Activated CD4-positive, alpha-beta T cell treated with anti-CD3 and anti-CD28 coated beads for 48 hours (primary cell): ENCODE data around the gene APOA5.
"Not testable (repeated sequence)": the region's sequence is repeated elsewhere in the genome, so short reads cannot be mapped to it uniquely, and the experiment has no call there.

ENCODE experiments used
- DNase-seq: peaks from one replicate; pipeline ENCODE4 v3.0.0-alpha.2; 2020

APOA5 gene

GRCh38 chr11:116826751-116827431 is 35.2 kb upstream of the APOA5 start:
- no peak for DNase-seq

- DNase-seq, result no peak
Measured at GRCh38 chr11:116825854-116826750, 34.4 kb upstream of the APOA5 start.

GRCh38 chr11:116825434-116825833 is 33.8 kb upstream of the APOA5 start:
- DNase-seq, result no peak

GRCh38 chr11:116823031-116823843 is 31.6 kb upstream of the APOA5 start, which contains the start of gene APOA4:
Gene APOA4, minus strand, starts transcription at chr11:116823304. Its CDS starts 113 bp downstream, at chr11:116823191.
- DNase-seq, result no peak

GRCh38 chr11:116822575-116822974 is 30.9 kb upstream of the APOA5 start:
- no peak for DNase-seq

- DNase-seq, result no peak
Measured at GRCh38 chr11:116821050-116821918, 29.6 kb upstream of the APOA5 start.

- DNase-seq, result no peak
Measured at GRCh38 chr11:116819049-116819448, 27.4 kb upstream of the APOA5 start.

GRCh38 chr11:116814502-116814901 is 22.8 kb upstream of the APOA5 start:
- DNase-seq, result no peak

- DNase-seq, result no peak
Measured at GRCh38 chr11:116813781-116814471, 22.2 kb upstream of the APOA5 start.

- no peak for DNase-seq
Measured at GRCh38 chr11:116813170-116813569, 21.5 kb upstream of the APOA5 start.

- DNase-seq, result no peak
Measured at GRCh38 chr11:116812109-116812508, 20.4 kb upstream of the APOA5 start.

GRCh38 chr11:116811194-116811593 is 19.5 kb upstream of the APOA5 start:
- DNase-seq, result no peak

GRCh38 chr11:116808262-116809175 is 16.8 kb upstream of the APOA5 start:
- no peak for DNase-seq

- no peak for DNase-seq
Measured at GRCh38 chr11:116807601-116808261, 16.1 kb upstream of the APOA5 start.

GRCh38 chr11:116804001-116804400 is 12.3 kb upstream of the APOA5 start:
- DNase-seq, result no peak

- not testable (repeated sequence) for DNase-seq
Measured at GRCh38 chr11:116801662-116802061, 10.0 kb upstream of the APOA5 start.

- DNase-seq, result no peak
Measured at GRCh38 chr11:116800610-116801009, 8.9 kb upstream of the APOA5 start.

GRCh38 chr11:116798368-116798767 is 6.7 kb upstream of the APOA5 start:
- DNase-seq, result no peak

GRCh38 chr11:116797816-116798215 is 6.1 kb upstream of the APOA5 start:
- no peak for DNase-seq

- no peak for DNase-seq
Measured at GRCh38 chr11:116796548-116796947, 4.9 kb upstream of the APOA5 start.
